Right cardiac atrium (tissue), 5 donors: ENCODE results near the gene CCSER1. TPM values are rescaled to one million over a fixed set of nuclear protein-coding genes. Genes with fewer than 3 reads are reported as not detected.
"Not testable (repeated sequence)": the region's sequence is repeated elsewhere in the genome, so short reads cannot be mapped to it uniquely, and the experiment has no call there.

Experiments used
- ATAC-seq, 2 donors: fragments of 200-7000 bp; cut with Tn5 transposase; one replicate each; pipeline versions ENCODE4 v1.8.0 to v1.9.1; 2020; ENCODE audit warnings: moderate library complexity in 2 of 2, mild to moderate bottlenecking in 1 of 2
- DNase-seq, 3 donors: peaks; one replicate each; pipeline ENCODE4 v3.0.0-alpha.2; 2020
- H3K27ac ChIP-seq: one replicate; pipeline ENCODE4 v1.5.1; 2013; ENCODE audit warnings: mild to moderate bottlenecking, low read length, control low read depth, moderate library complexity
- H3K27me3 ChIP-seq: one replicate; pipeline ENCODE4 v1.6.1; 2013; ENCODE audit not compliant: control insufficient read depth, insufficient read depth
- H3K4me1 ChIP-seq: one replicate; pipeline ENCODE4 v1.6.1; 2013; ENCODE audit warnings: low read length; ENCODE audit not compliant: control insufficient read depth, insufficient read depth
- H3K4me3 ChIP-seq: one replicate; pipeline ENCODE4 v1.5.1; 2013; ENCODE audit warnings: low read length, control low read depth
- H3K9me3 ChIP-seq: one replicate; pipeline ENCODE4 v1.6.1; 2013; ENCODE audit warnings: low read length; ENCODE audit not compliant: control insufficient read depth
- WGBS: extraction: QIAGEN DNeasy Blood & Tissue Kit; methylation state at CpG from one replicate; pipeline ENCODE4 v1.1.7; 2013; 5-methylcytosine and 5-hydroxymethylcytosine counted together
- intact Hi-C, 4 donors: fragments of 100-400 bp; cut with DNase I; formaldehyde crosslinking; loops; one replicate each; pipeline versions ENCODE4 v1.11.0 to v1.14.0; 2022 to 2023
- polyA plus RNA-seq: library from polyadenylated mRNA; stranded (reverse); fragments of 200-250 nt; gene quantifications from one replicate; pipeline ENCODE4 v1.2.3, GENCODE V29; 2013
- total RNA-seq, 4 donors: library from RNA; stranded (reverse); fragmentation: NEBNext Ultra II Directional; extraction: Animal tissue kit (Norgen Biotek cat#: 25700); gene quantifications; one replicate each; pipeline ENCODE4 v1.2.1, GENCODE V29; 2021
- donor health status: healthy with polysubstance abuse.
- donor health status: DM: no; HTN: yes; CAD: no.
- donor health status: DM: no; HTN: no; CAD: no.
- donor health status: DM: no; HTN: yes; CAD: no; lungs with severe emphysema.
- donor health status: DM: yes; HTN: yes; CAD: no.

The CCSER1 gene
- total and polyA plus RNA-seq, 5 donors: 2.7 to 12.9 (median 10.4) TPM

GRCh38 chr4:91058345-91058744 is 931.2 kb downstream of the CCSER1 start:
- no peak for DNase-seq
- intact Hi-C loops: no loop called here
- no peak for ATAC-seq
- Histone ChIP-seq H3K4me3 (no peak overlapping the region), H3K27ac (no peak overlapping the region), H3K9me3 (no peaks in the 10 kb centered on the region), H3K27me3 (no peaks in the 10 kb centered on the region), H3K4me1 (no peaks in the 10 kb centered on the region)

- Histone ChIP-seq H3K9me3 (no peaks in the 10 kb centered on the region), H3K27me3 (no peaks in the 10 kb centered on the region), H3K27ac (no peak overlapping the region), H3K4me1 (no peaks in the 10 kb centered on the region), H3K4me3 (no peak overlapping the region)
- WGBS: 17% methylated on average over 2 of the region's 2 CpGs
- intact Hi-C loops: no loop called here
- ATAC-seq (no peak), DNase-seq (peak in 1 of 3 donors; percentile 12)
Measured at GRCh38 chr4:91064157-91064853, 937.1 kb downstream of the CCSER1 start.

GRCh38 chr4:91065117-91065516 is 937.9 kb downstream of the CCSER1 start:
- 92% methylated on average over 2 of the region's 2 CpGs for WGBS
- DNase-seq (no peak), ATAC-seq (no peak)
- Histone ChIP-seq H3K9me3 (no peaks in the 10 kb centered on the region), H3K4me1 (no peaks in the 10 kb centered on the region), H3K27me3 (no peaks in the 10 kb centered on the region), H3K4me3 (no peak overlapping the region), H3K27ac (no peak overlapping the region)
- intact Hi-C loops: no loop called here

- DNase-seq: no peak
- WGBS: 96% methylated on average over 3 of the region's 3 CpGs
- Histone ChIP-seq H3K4me3 (no peak overlapping the region), H3K27me3 (no peaks in the 10 kb centered on the region), H3K27ac (no peak overlapping the region), H3K9me3 (no peaks in the 10 kb centered on the region), H3K4me1 (no peaks in the 10 kb centered on the region)
- intact Hi-C loops: no loop called here
- ATAC-seq: no peak
Measured at GRCh38 chr4:91070736-91071135, 943.5 kb downstream of the CCSER1 start.

- H3K27ac ChIP-seq: no peak overlapping the region
- no peak for ATAC-seq
- intact Hi-C loops: no loop called here
- no peaks in the 10 kb centered on the region for H3K9me3 ChIP-seq
- no peaks in the 10 kb centered on the region for H3K27me3 ChIP-seq
- no peaks in the 10 kb centered on the region for H3K4me1 ChIP-seq
- no peak overlapping the region for H3K4me3 ChIP-seq
- no peak for DNase-seq
Measured at GRCh38 chr4:91076147-91076546, 949.0 kb downstream of the CCSER1 start.

GRCh38 chr4:91085961-91086360 is 958.8 kb downstream of the CCSER1 start:
- DNase-seq: no peak
- no peaks in the 10 kb centered on the region for H3K27me3 ChIP-seq
- no peaks in the 10 kb centered on the region for H3K4me1 ChIP-seq
- H3K9me3 ChIP-seq: no peaks in the 10 kb centered on the region
- H3K27ac ChIP-seq: no peak overlapping the region
- no peak overlapping the region for H3K4me3 ChIP-seq
- no peak for ATAC-seq
- 65% methylated on average over 2 of the region's 2 CpGs for WGBS
- intact Hi-C loops: no loop called here

- WGBS: 88% methylated on average over 1 of the region's 1 CpG
- intact Hi-C loops: no loop called here
- Histone ChIP-seq H3K4me3 (no peak overlapping the region), H3K27me3 (no peaks in the 10 kb centered on the region), H3K9me3 (no peaks in the 10 kb centered on the region), H3K27ac (no peak overlapping the region), H3K4me1 (no peaks in the 10 kb centered on the region)
- ATAC-seq (no peak), DNase-seq (no peak)
Measured at GRCh38 chr4:91087743-91088142, 960.5 kb downstream of the CCSER1 start.

- WGBS: 83% methylated on average over 3 of the region's 3 CpGs
- H3K9me3 ChIP-seq: no peaks in the 10 kb centered on the region
- H3K27ac ChIP-seq: no peak overlapping the region
- no peak for ATAC-seq
- intact Hi-C loops: no loop called here
- no peak for DNase-seq
- H3K4me3 ChIP-seq: no peak overlapping the region
- no peaks in the 10 kb centered on the region for H3K27me3 ChIP-seq
- no peaks in the 10 kb centered on the region for H3K4me1 ChIP-seq
Measured at GRCh38 chr4:91089178-91089577, 962.0 kb downstream of the CCSER1 start.

GRCh38 chr4:91092398-91092980 is 965.3 kb downstream of the CCSER1 start:
- no peaks in the 10 kb centered on the region for H3K9me3 ChIP-seq
- ATAC-seq (no peak), DNase-seq (no peak)
- 73% methylated on average over 2 of the region's 2 CpGs for WGBS
- H3K4me1 ChIP-seq: no peaks in the 10 kb centered on the region
- intact Hi-C loops: no loop called here
- no peak overlapping the region for H3K27ac ChIP-seq
- H3K27me3 ChIP-seq: no peaks in the 10 kb centered on the region
- no peak overlapping the region for H3K4me3 ChIP-seq

GRCh38 chr4:91094220-91094619 is 967.0 kb downstream of the CCSER1 start:
- H3K9me3 ChIP-seq, ATAC-seq, H3K27me3 ChIP-seq, DNase-seq, H3K4me1 ChIP-seq, H3K27ac ChIP-seq, H3K4me3 ChIP-seq, intact Hi-C loops: not testable (repeated sequence)
- WGBS: 92% methylated on average over 5 of the region's 5 CpGs

- intact Hi-C loops: no loop called here
- ATAC-seq: no peak
- Histone ChIP-seq H3K9me3 (no peaks in the 10 kb centered on the region), H3K4me3 (no peak overlapping the region), H3K4me1 (no peaks in the 10 kb centered on the region), H3K27me3 (no peaks in the 10 kb centered on the region), H3K27ac (no peak overlapping the region)
- DNase-seq: no peak
Measured at GRCh38 chr4:91099666-91100065, 972.5 kb downstream of the CCSER1 start.

- intact Hi-C loops: no loop called here
- ATAC-seq: no peak
Measured at GRCh38 chr4:91108751-91109150, 981.6 kb downstream of the CCSER1 start.

More at GRCh38 chr4:91108751-91109150, 981.6 kb downstream of the CCSER1 start:
- WGBS: 67% methylated on average over 3 of the region's 3 CpGs
- DNase-seq: no peak
- Histone ChIP-seq H3K27ac (no peak overlapping the region), H3K4me1 (no peaks in the 10 kb centered on the region), H3K27me3 (no peaks in the 10 kb centered on the region), H3K9me3 (no peaks in the 10 kb centered on the region), H3K4me3 (no peak overlapping the region)
